Measurements from ENCODE around the gene GARNL3.

DNA sequence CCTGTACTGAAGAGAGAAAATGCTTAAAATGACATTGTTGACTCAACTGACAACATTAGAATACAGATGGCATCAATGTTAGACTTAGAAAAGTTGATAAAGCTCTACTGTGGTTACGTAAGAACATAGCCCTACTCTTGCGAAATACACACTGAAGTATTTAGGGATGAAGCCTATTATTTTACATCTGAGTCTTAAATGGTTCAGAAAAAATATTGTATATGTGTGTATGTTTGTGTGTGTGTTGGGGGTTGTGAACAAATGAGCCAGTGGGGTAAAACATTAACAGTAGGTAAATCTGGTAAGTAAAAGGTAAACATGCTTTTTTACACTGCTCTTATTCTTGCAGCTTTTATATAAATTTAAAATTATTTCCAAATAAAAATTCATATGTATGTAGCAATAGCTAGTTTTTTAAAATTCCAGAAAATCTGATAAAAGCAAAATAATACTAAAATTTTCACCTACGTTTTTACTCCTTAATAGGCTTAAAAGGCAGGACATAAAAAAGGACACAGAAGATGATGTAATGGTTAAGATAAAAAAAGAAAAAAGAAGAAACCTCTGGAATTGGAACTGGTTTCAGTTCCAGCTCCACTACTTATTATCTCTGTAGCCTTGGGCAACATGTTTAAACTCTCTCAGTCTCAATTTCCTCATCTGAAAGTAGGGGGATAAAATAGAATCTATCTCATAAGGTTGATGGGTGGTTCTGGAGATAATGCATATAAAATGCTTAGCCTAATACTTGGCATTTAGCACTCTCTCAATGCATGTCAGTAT is 44.3 kb downstream of the GARNL3 start:
- TF ChIP-seq, protein P1, sequence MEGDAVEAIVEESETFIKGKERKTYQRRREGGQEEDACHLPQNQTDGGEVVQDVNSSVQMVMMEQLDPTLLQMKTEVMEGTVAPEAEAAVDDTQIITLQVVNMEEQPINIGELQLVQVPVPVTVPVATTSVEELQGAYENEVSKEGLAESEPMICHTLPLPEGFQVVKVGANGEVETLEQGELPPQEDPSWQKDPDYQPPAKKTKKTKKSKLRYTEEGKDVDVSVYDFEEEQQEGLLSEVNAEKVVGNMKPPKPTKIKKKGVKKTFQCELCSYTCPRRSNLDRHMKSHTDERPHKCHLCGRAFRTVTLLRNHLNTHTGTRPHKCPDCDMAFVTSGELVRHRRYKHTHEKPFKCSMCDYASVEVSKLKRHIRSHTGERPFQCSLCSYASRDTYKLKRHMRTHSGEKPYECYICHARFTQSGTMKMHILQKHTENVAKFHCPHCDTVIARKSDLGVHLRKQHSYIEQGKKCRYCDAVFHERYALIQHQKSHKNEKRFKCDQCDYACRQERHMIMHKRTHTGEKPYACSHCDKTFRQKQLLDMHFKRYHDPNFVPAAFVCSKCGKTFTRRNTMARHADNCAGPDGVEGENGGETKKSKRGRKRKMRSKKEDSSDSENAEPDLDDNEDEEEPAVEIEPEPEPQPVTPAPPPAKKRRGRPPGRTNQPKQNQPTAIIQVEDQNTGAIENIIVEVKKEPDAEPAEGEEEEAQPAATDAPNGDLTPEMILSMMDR (IDR thresholded peaks at IDR 0.05), result no peak
- no peak for TF ChIP-seq POLR2A (IDR thresholded peaks at IDR 0.05)
- TF ChIP-seq POLR2AphosphoS5 (IDR thresholded peaks at IDR 0.05; ENCODE audit: insufficient read depth in 1 of 2, low read depth in 1 of 2), result peak in 1 of 2 donors; percentile 6

Data from vagina (tissue), 2 donors.